Activated CD8-positive, alpha-beta T cell treated with anti-CD3 and anti-CD28 coated beads for 36 hours (primary cell): Measurements from ENCODE around the gene FBN1. TPM values are rescaled to one million over a fixed set of nuclear protein-coding genes. Genes with fewer than 3 reads are reported as not detected.

ENCODE experiments used
- ATAC-seq: fragments of 200-7000 bp; cut with Tn5 transposase; one replicate; pipeline ENCODE4 v1.10.0; 2021; ENCODE audit warnings: mild to moderate bottlenecking, moderate library complexity
- CTCF ChIA-PET: fragments of 350-600 bp; sonication (Branson Sonifier 250); formaldehyde crosslinking; loops from one replicate; lab custom pipeline; 2021; ENCODE audit warnings: antibody characterized with exemption; lab: Charles Lee
- POLR2A ChIA-PET: fragments of 350-600 bp; sonication (Branson Sonifier 250); formaldehyde crosslinking; loops from one replicate; lab custom pipeline; 2021; ENCODE audit warnings: antibody characterized with exemption; lab: Charles Lee
- DNase-seq: peaks from one replicate; pipeline ENCODE4 v3.0.0-alpha.2; 2020
- H3K27ac Mint-ChIP-seq: one replicate; pipeline ENCODE4 v1.8.0; 2021; ENCODE audit warnings: mild to moderate bottlenecking, mixed read lengths
- H3K27me3 Mint-ChIP-seq: one replicate; pipeline ENCODE4 v1.8.0; 2021; ENCODE audit warnings: mixed read lengths
- H3K36me3 Mint-ChIP-seq: one replicate; pipeline ENCODE4 v1.8.0; 2021; ENCODE audit warnings: low read depth, mixed read lengths
- H3K4me1 Mint-ChIP-seq: one replicate; pipeline ENCODE4 v1.8.0; 2021; ENCODE audit warnings: low read depth, mixed read lengths
- H3K4me3 Mint-ChIP-seq: one replicate; pipeline ENCODE4 v1.8.0; 2021; ENCODE audit warnings: mild to moderate bottlenecking, moderate library complexity, mixed read lengths
- H3K9me3 Mint-ChIP-seq: one replicate; pipeline ENCODE4 v1.8.0; 2021; ENCODE audit warnings: mixed read lengths
- intact Hi-C: fragments of 100-400 bp; cut with micrococcal nuclease; formaldehyde crosslinking; loops from one replicate; pipeline ENCODE4 v1.10.0; 2022
- total RNA-seq, 2 experiments: library from RNA; stranded (reverse); gene quantifications; one replicate each; pipeline ENCODE4 v1.2.3, GENCODE V29; 2021
- TF ChIP-seq, protein P1 (sequence below): fragments of 200-600 bp; IDR thresholded peaks from one replicate; pipeline ENCODE4 v1.8.0; 2022; ENCODE audit warnings: antibody characterized with exemption, mild to moderate bottlenecking

The FBN1 gene
- total RNA-seq, 2 experiments from 2014 or later, result 0.38 to 0.49 TPM

DNA sequence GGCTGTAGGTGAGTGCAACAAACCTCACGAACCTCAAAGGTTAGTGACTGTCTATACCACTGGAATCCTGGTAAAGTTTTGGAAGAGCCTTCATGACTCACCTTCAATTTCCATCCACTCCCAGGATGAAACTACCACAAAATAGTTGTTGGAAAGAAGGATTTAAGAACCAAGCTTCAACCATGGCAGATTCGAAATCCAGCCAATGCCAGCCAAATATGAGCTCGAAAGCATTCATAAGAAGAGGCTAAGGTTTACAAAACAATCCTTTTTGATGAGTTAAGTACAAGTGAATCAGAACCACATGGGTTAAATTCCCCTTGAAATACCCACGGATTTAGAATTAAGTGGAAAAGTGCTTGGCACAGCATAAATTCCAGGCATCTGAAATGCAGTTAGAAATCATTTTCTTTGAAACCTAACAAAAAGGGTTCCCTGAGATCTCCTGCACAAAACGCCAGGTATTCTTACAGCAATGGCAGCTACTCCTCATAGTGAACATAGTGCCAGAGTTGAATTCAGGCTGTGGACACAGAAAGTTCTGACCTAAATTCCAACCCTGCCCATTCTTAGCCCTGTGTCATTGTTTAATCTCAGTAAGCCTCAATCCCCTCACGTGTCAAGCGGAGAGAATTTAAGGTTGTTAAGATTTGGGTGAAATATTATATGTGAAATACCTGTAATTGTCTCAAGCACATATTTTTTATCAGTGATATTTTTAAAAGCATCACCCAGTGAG lies 89.2 kb downstream of the FBN1 start:
- no peaks in the 10 kb centered on the region for H3K36me3 Mint-ChIP-seq
- TF ChIP-seq, protein P1, sequence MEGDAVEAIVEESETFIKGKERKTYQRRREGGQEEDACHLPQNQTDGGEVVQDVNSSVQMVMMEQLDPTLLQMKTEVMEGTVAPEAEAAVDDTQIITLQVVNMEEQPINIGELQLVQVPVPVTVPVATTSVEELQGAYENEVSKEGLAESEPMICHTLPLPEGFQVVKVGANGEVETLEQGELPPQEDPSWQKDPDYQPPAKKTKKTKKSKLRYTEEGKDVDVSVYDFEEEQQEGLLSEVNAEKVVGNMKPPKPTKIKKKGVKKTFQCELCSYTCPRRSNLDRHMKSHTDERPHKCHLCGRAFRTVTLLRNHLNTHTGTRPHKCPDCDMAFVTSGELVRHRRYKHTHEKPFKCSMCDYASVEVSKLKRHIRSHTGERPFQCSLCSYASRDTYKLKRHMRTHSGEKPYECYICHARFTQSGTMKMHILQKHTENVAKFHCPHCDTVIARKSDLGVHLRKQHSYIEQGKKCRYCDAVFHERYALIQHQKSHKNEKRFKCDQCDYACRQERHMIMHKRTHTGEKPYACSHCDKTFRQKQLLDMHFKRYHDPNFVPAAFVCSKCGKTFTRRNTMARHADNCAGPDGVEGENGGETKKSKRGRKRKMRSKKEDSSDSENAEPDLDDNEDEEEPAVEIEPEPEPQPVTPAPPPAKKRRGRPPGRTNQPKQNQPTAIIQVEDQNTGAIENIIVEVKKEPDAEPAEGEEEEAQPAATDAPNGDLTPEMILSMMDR, result no peak
- peaks cover 7% of the 10 kb centered on the region for H3K27me3 Mint-ChIP-seq
- H3K4me1 Mint-ChIP-seq, result no peaks in the 10 kb centered on the region
- intact Hi-C loops, result no loop called here
- H3K9me3 Mint-ChIP-seq, result no peaks in the 10 kb centered on the region
- DNase-seq (no peak), ATAC-seq (no peak)
- H3K4me3 Mint-ChIP-seq, result no peak overlapping the region
- ChIA-PET CTCF (no interaction called here), POLR2A (no interaction called here)
- H3K27ac Mint-ChIP-seq, result no peak overlapping the region

DNA sequence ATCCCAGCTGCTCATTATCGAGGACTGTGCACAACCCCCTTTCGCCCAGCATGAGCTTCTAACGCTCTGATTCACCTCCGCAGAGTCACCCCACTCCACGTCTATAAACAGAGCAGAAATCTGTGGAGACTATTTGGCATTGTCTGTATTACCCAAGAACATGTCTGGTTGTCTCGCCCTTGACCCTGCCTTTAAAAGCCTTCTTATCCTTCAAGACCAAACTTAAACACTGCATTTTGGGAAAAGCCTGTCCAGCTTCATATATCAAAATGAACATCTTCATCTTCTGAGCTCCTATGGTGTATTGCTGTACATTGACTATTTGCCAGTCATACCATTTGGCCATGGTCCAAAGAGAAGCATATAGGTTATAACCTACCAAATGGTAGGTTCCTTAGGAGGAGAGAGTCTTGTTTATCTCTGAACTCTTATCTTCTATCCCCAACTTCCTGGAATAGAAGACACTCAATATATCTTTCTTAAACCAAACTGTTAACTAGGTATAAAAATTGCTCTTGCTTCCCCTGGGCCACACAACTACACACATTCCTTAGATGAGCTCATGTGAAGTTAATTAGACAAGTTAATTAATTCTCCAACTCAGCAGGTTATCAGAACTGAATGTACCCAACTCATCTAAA lies 90.1 kb downstream of the FBN1 start:
- ChIA-PET CTCF (no interaction called here), POLR2A (no interaction called here)
- Mint-ChIP-seq H3K4me1 (no peaks in the 10 kb centered on the region), H3K27ac (no peak overlapping the region), H3K9me3 (no peaks in the 10 kb centered on the region), H3K4me3 (no peak overlapping the region), H3K36me3 (no peaks in the 10 kb centered on the region), H3K27me3 (peaks cover 7% of the 10 kb centered on the region)
- intact Hi-C loops, result no loop called here
- no peak for ATAC-seq
- DNase-seq, result no peak
- TF ChIP-seq, protein P1, result no peak

GRCh38 chr15:48554112-48554511 lies 91.4 kb downstream of the FBN1 start:
- CTCF ChIA-PET, result no interaction called here
- TF ChIP-seq, protein P1, result no peak
- Mint-ChIP-seq H3K27ac (no peak overlapping the region), H3K4me3 (no peak overlapping the region), H3K4me1 (no peaks in the 10 kb centered on the region), H3K9me3 (no peaks in the 10 kb centered on the region), H3K27me3 (peaks cover 3% of the 10 kb centered on the region), H3K36me3 (no peaks in the 10 kb centered on the region)
- POLR2A ChIA-PET, result no interaction called here
- DNase-seq (no peak), ATAC-seq (no peak)
- intact Hi-C loops, result no loop called here

DNA sequence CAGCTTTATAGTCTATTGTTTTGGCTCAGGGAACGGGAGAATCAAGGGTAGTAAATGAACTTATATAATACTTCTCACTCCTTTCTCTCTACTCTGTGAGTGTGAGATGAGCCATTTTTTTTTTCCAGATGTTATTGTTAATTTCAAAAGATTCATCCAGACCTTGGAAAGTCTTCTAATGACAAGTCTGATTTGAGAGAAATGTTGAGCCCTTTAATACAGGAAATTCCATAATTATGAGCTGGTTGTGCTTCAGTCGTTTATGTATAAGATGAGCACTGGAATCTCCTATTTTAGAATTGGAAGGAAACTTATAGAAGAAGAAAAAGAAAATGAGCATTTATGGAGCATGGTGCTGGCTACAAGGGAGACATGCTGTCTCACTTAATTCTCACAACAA lies 92.0 kb downstream of the FBN1 start:
- Mint-ChIP-seq H3K27ac (no peak overlapping the region), H3K27me3 (peaks cover 3% of the 10 kb centered on the region), H3K4me1 (no peaks in the 10 kb centered on the region), H3K9me3 (no peaks in the 10 kb centered on the region), H3K36me3 (no peaks in the 10 kb centered on the region), H3K4me3 (no peak overlapping the region)
- TF ChIP-seq, protein P1, result no peak
- DNase-seq (no peak), ATAC-seq (no peak)
- ChIA-PET POLR2A (no interaction called here), CTCF (no interaction called here)
- intact Hi-C loops, result no loop called here

- H3K4me3 Mint-ChIP-seq, result no peak overlapping the region
- ChIA-PET CTCF (no interaction called here), POLR2A (no interaction called here)
- H3K36me3 Mint-ChIP-seq, result no peaks in the 10 kb centered on the region
- peaks cover 3% of the 10 kb centered on the region for H3K27me3 Mint-ChIP-seq
- H3K4me1 Mint-ChIP-seq, result no peaks in the 10 kb centered on the region
- ATAC-seq, result no peak
- DNase-seq, result no peak
- no peaks in the 10 kb centered on the region for H3K9me3 Mint-ChIP-seq
- TF ChIP-seq, protein P1, result no peak
- intact Hi-C loops, result no loop called here
- no peak overlapping the region for H3K27ac Mint-ChIP-seq
Measured at GRCh38 chr15:48550822-48551525, 94.5 kb downstream of the FBN1 start.
